Inflammatory macrophage (primary cell): ENCODE measurements around the gene KBTBD3.

Experiments used
- DNase-seq, 2 donors: peaks; one replicate each; pipeline ENCODE4 v3.0.0-alpha.2; 2020 to 2022

KBTBD3 gene

DNA sequence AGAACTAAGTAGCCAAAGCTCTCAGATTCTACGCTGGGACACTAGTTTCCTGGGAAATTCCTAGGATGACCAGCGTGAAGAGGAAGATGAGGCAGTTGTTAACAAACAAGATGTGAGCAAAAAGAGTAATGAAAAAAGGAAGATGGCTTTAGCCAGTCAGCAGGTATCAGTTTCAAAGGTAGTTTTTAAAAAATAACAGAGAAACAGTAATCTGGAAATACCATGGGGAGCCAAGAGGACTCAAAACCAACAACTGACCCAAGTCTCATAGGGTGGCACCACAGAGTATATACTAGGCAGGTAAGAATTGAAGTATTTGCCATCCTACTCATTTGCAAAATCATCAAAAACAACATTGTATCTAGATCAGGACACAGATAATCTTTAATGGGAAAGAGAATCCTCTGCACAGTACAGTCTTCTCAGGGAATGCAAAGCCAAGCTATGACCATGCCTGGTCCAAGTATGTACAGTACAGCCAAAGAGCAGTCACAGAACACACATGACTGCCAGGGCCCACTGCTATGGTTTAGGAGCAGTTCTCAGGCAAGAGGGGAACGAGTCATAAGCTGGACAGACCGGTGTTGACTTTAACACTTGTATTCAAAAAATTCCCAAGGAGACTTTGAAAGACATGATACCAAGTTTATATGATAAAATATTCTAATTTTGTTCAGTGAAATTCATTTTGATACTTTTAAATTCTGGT is 75.7 kb downstream of the KBTBD3 start:
- no peak for DNase-seq
